Mesendoderm (in vitro differentiated cells): Measurements from ENCODE around the gene MAVS.
"Not testable (repeated sequence)": the region's sequence is repeated elsewhere in the genome, so short reads cannot be mapped to it uniquely, and the experiment has no call there.

Source experiments
- DNase-seq: peaks from one replicate; pipeline ENCODE4 v3.0.0; 2013
- H2AK5ac ChIP-seq: 2 replicates; pipeline ENCODE4 v1.6.1; 2013; ENCODE audit warnings: low read length, inconsistent platforms
- H2BK120ac ChIP-seq: 2 replicates; pipeline ENCODE4 v1.6.1; 2013; ENCODE audit warnings: low read depth, mild to moderate bottlenecking, low read length, moderate library complexity, mixed read lengths
- H2BK15ac ChIP-seq: replicated peaks from 2 replicates; pipeline ENCODE4 v1.6.1; 2013; ENCODE audit warnings: low read depth, mild to moderate bottlenecking, moderate library complexity
- H2BK5ac ChIP-seq: 2 replicates; pipeline ENCODE4 v1.6.1; 2013; ENCODE audit warnings: low read length, inconsistent platforms
- H3K18ac ChIP-seq: 2 replicates; pipeline ENCODE4 v1.6.1; 2013; ENCODE audit warnings: mild to moderate bottlenecking, low read length, mixed read lengths
- H3K23ac ChIP-seq: one replicate; pipeline ENCODE4 v1.6.1; 2013; ENCODE audit warnings: low read length
- H3K27ac ChIP-seq: 2 replicates; pipeline ENCODE4 v1.5.1; 2013; ENCODE audit warnings: low read depth, mild to moderate bottlenecking, inconsistent platforms, low read length, moderate library complexity
- H3K27me3 ChIP-seq: 2 replicates; pipeline ENCODE4 v1.6.1; 2013; ENCODE audit warnings: low read length, control low read depth, mild to moderate bottlenecking, inconsistent platforms; ENCODE audit not compliant: insufficient read depth, poor library complexity
- H3K36me3 ChIP-seq: 2 replicates; pipeline ENCODE4 v1.6.1; 2013; ENCODE audit warnings: low read length, inconsistent platforms; ENCODE audit not compliant: control insufficient read depth, insufficient read depth
- H3K4ac ChIP-seq: one replicate; pipeline ENCODE4 v1.6.1; 2013; ENCODE audit warnings: low read depth, mild to moderate bottlenecking, low read length, moderate library complexity
- H3K4me1 ChIP-seq: 2 replicates; pipeline ENCODE4 v1.6.1; 2013; ENCODE audit warnings: low read depth, low read length, inconsistent platforms; ENCODE audit not compliant: control insufficient read depth
- H3K4me2 ChIP-seq: 2 replicates; pipeline ENCODE4 v1.6.1; 2013; ENCODE audit warnings: low read length
- H3K4me3 ChIP-seq: 2 replicates; pipeline ENCODE4 v1.5.1; 2013; ENCODE audit warnings: mild to moderate bottlenecking, low read length
- H3K56ac ChIP-seq: one replicate; pipeline ENCODE4 v1.6.1; 2013; ENCODE audit warnings: low read length
- H3K79me1 ChIP-seq: 2 replicates; pipeline ENCODE4 v1.6.1; 2013; ENCODE audit warnings: low read length, inconsistent platforms
- H3K79me2 ChIP-seq: 2 replicates; pipeline ENCODE4 v1.6.1; 2013; ENCODE audit warnings: mild to moderate bottlenecking, low read length; ENCODE audit not compliant: control insufficient read depth, insufficient read depth
- H3K9ac ChIP-seq: 2 replicates; pipeline ENCODE4 v1.6.1; 2013; ENCODE audit warnings: low read length, inconsistent platforms
- H4K5ac ChIP-seq: one replicate; pipeline ENCODE4 v1.6.1; 2013; ENCODE audit warnings: low read length
- H4K8ac ChIP-seq: one replicate; pipeline ENCODE4 v1.6.1; 2013; ENCODE audit warnings: low read depth, mild to moderate bottlenecking, control low read depth, low read length, moderate library complexity
- WGBS: extraction: QIAGEN DNeasy Blood & Tissue Kit; methylation state at CpG from one replicate; pipeline ENCODE4 v1.1.7; 2013; ENCODE audit warnings: low lambda C conversion rate, missing lambda C conversion rate; ENCODE audit not compliant: insufficient coverage; ENCODE audit errors: extremely low coverage; 5-methylcytosine and 5-hydroxymethylcytosine counted together

The MAVS gene

DNA sequence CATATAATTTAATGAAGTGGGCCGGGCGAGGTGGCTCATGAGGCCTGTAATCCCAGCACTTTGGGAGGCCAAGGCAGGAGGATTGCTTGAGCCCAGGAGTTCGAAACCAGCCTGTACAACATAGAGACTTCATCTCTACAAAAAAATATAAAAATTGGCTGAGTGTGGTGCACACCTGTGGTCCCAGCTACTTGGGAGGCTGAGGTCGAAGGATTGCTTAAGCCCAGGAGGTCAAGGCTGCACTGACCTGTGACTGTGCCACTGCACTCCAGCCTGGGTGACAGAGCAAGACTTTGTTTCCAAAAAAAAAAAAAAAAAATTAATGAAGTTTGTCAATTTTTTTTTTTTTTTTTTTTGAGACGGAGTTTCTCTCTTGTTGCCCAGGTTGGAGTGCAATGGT lies 16.7 kb upstream of the MAVS start:
- not testable (repeated sequence) for H3K79me1 ChIP-seq, H2AK5ac ChIP-seq, H2BK15ac ChIP-seq, DNase-seq, H3K79me2 ChIP-seq, H3K56ac ChIP-seq, H3K4me2 ChIP-seq, H4K8ac ChIP-seq, H3K23ac ChIP-seq, H4K5ac ChIP-seq, H3K9ac ChIP-seq, H3K4me3 ChIP-seq, H3K18ac ChIP-seq, H2BK120ac ChIP-seq, H2BK5ac ChIP-seq, H3K4ac ChIP-seq, H3K36me3 ChIP-seq, H3K4me1 ChIP-seq, H3K27me3 ChIP-seq, H3K27ac ChIP-seq
- no CpG with 5 or more reads among the region's 5 CpGs for WGBS

- Histone ChIP-seq H3K9ac (no peak overlapping the region), H3K4ac (no peak overlapping the region), H3K4me3 (no peak overlapping the region), H2BK15ac (no peak overlapping the region), H3K27ac (no peak overlapping the region), H3K23ac (no peak overlapping the region), H3K27me3 (no peaks in the 10 kb centered on the region), H3K36me3 (no peaks in the 10 kb centered on the region), H2AK5ac (no peak overlapping the region), H2BK120ac (no peak overlapping the region), H3K79me1 (no peaks in the 10 kb centered on the region), H3K18ac (no peak overlapping the region), H3K79me2 (no peaks in the 10 kb centered on the region), H3K56ac (no peak overlapping the region), H3K4me1 (no peaks in the 10 kb centered on the region), H4K8ac (no peak overlapping the region), H4K5ac (no peak overlapping the region), H2BK5ac (no peak overlapping the region), H3K4me2 (no peak overlapping the region)
- no peak for DNase-seq
- no CpG with 5 or more reads among the region's 4 CpGs for WGBS
Measured at GRCh38 chr20:3836132-3836531, 10.5 kb upstream of the MAVS start.

GRCh38 chr20:3839328-3839727 lies 7.3 kb upstream of the MAVS start:
- H3K27ac ChIP-seq, result no peak overlapping the region
- H2AK5ac ChIP-seq, result no peak overlapping the region
- H3K9ac ChIP-seq, result no peak overlapping the region
- H4K8ac ChIP-seq, result no peak overlapping the region
- H3K23ac ChIP-seq, result no peak overlapping the region
- no peak overlapping the region for H3K4me3 ChIP-seq
- H3K56ac ChIP-seq, result no peak overlapping the region
- H2BK120ac ChIP-seq, result no peak overlapping the region
- H4K5ac ChIP-seq, result no peak overlapping the region
- no peak overlapping the region for H3K18ac ChIP-seq
- H3K27me3 ChIP-seq, result no peaks in the 10 kb centered on the region
- H3K79me1 ChIP-seq, result no peaks in the 10 kb centered on the region
- H3K36me3 ChIP-seq, result no peaks in the 10 kb centered on the region
- no peak overlapping the region for H3K4me2 ChIP-seq
- no peaks in the 10 kb centered on the region for H3K4me1 ChIP-seq
- H3K79me2 ChIP-seq, result no peaks in the 10 kb centered on the region
- H3K4ac ChIP-seq, result no peak overlapping the region
- H2BK15ac ChIP-seq, result no peak overlapping the region
- peak; percentile 91 for DNase-seq
- WGBS, result no CpG with 5 or more reads among the region's 3 CpGs
- no peak overlapping the region for H2BK5ac ChIP-seq

DNA sequence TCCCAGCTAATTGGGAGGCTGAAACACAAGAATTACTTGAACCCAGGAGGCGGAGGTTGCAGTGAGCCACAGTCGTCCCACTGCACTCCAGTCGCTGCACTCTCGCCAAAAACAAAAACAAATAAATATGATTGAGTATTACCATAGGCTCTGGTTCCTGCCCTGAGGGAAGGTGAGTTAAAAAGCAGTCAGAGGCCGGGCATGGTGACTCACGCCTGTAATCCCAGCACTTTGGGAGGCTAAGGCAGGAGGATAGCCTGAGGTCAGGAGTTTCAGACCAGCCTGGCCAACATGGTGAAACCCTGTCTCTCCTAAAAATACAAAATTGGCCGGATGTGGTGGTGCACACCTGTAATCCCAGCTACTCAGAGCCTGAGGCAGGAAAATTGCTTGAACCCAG lies 6.4 kb upstream of the MAVS start:
- H3K4me2 ChIP-seq, H4K8ac ChIP-seq, H3K4me1 ChIP-seq, H2AK5ac ChIP-seq, H3K79me1 ChIP-seq, H3K27ac ChIP-seq, H3K18ac ChIP-seq, H3K23ac ChIP-seq, H3K4ac ChIP-seq, H2BK15ac ChIP-seq, H3K56ac ChIP-seq, H2BK120ac ChIP-seq, H3K79me2 ChIP-seq, H3K9ac ChIP-seq, H2BK5ac ChIP-seq, DNase-seq, H3K27me3 ChIP-seq, H3K4me3 ChIP-seq, H3K36me3 ChIP-seq, H4K5ac ChIP-seq: not testable (repeated sequence)
- no CpG with 5 or more reads among the region's 7 CpGs for WGBS

DNA sequence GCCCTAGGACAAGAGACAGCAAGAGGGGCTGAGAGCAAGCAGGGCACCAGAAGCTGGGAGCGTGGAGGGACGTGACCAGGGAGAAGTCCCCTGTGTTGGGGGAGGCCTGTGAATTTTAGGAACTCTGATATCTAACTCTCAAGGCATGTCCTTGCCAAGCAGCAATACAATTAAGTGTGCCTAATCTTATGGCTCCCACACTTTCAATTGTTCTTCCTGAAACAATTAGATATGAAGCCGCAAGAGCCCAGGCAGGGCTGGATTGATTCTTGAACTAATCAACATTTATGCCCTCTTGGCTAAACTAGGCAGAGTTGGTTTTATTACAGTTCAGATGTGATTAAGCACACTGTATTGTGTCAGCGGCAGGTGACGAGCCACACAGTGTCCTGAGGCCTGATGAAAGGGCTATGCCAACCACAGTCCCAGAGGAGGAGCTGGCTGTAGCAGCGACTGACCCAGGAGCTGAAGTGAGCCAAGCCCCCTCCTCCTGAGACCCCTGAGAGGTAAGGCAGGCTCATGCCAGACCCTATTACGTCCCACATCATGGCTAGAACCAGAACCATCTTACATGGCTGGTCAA lies 4.2 kb upstream of the MAVS start:
- Histone ChIP-seq H2BK5ac (no peak overlapping the region), H2BK120ac (no peak overlapping the region), H3K79me1 (peaks cover 2% of the 10 kb centered on the region), H3K4ac (no peak overlapping the region), H3K27me3 (no peaks in the 10 kb centered on the region), H3K4me2 (no peak overlapping the region), H3K9ac (no peak overlapping the region), H2BK15ac (no peak overlapping the region), H3K56ac (peak overlapping the region; percentile 58), H3K4me1 (peaks cover 2% of the 10 kb centered on the region), H4K8ac (no peak overlapping the region), H3K4me3 (no peak overlapping the region), H3K23ac (no peak overlapping the region), H3K79me2 (no peaks in the 10 kb centered on the region), H4K5ac (no peak overlapping the region), H2AK5ac (no peak overlapping the region), H3K18ac (no peak overlapping the region), H3K27ac (no peak overlapping the region), H3K36me3 (no peaks in the 10 kb centered on the region)
- WGBS, result no CpG with 5 or more reads among the region's 7 CpGs
- DNase-seq, result peak; percentile 37

- H3K18ac ChIP-seq, result no peak overlapping the region
- no peak overlapping the region for H3K56ac ChIP-seq
- H2BK120ac ChIP-seq, result no peak overlapping the region
- no peak for DNase-seq
- no peak overlapping the region for H2BK15ac ChIP-seq
- H3K4ac ChIP-seq, result no peak overlapping the region
- no peak overlapping the region for H4K5ac ChIP-seq
- no peak overlapping the region for H3K9ac ChIP-seq
- no peak overlapping the region for H3K4me3 ChIP-seq
- peaks cover 3% of the 10 kb centered on the region for H3K79me2 ChIP-seq
- no peaks in the 10 kb centered on the region for H3K27me3 ChIP-seq
- no peak overlapping the region for H4K8ac ChIP-seq
- no peak overlapping the region for H3K23ac ChIP-seq
- no peak overlapping the region for H3K4me2 ChIP-seq
- H2AK5ac ChIP-seq, result no peak overlapping the region
- no peaks in the 10 kb centered on the region for H3K36me3 ChIP-seq
- H3K27ac ChIP-seq, result no peak overlapping the region
- H3K79me1 ChIP-seq, result peaks cover 7% of the 10 kb centered on the region
- H2BK5ac ChIP-seq, result no peak overlapping the region
- peaks cover 4% of the 10 kb centered on the region for H3K4me1 ChIP-seq
- WGBS, result no CpG with 5 or more reads among the region's 5 CpGs
Measured at GRCh38 chr20:3843490-3843889, 3.1 kb upstream of the MAVS start.
